HG02571 (cell line): ENCODE data around the gene ARSD.
"Not testable (repeated sequence)": the region's sequence is repeated elsewhere in the genome, so short reads cannot be mapped to it uniquely, and the experiment has no call there.

Source experiments
- ATAC-seq: cut with Tn5 transposase; IDR thresholded peaks from one replicate; pipeline ENCODE4 v1.9.1; 2021; ENCODE audit warnings: mild to moderate bottlenecking, moderate library complexity; ENCODE audit not compliant: unreplicated experiment

The ARSD gene

DNA sequence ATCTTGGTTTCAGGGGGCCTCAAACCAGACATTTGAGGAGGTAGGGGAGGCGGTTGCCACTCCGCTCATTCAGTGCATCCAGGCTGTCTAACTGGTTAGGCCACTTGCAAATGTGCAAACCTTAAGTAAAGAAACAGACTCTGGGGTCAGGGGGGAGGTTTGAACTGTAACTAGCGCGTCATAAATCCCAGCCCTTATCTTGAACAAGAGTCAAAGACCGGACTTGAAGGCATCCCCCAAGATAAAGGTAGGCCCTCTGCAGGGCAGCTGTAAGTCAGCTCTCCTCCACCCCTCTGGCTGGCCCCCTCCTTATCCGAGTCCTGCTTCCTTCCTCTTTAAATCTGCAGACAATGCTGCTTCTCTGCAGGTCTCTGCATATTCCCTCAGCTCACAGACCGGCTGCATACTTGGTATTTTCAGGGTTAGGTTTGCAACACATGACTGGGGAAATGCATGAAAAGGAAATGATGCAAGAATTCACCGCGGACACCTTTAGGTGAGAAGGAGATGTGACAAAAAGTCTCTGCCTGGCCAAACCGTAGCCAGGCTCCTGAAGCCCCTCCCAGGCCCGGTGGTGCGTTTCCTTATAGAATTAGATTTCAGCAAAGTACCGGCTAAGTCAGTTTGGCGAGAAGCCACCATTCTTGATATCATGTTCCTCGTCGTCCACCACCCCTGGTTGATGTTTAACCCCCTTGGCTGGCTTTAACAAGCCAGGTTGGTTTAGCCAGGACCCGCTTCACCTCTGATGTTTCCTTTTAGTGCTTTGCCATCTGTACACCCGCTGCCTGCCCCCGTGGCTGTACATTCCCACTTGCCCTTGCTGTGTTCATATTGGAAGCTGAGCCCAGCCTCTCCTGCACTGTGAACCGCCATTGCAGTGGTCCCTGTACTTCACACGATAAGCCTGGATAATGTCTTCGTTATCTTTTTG lies 31.2 kb downstream of the ARSD start:
- not testable (repeated sequence) for ATAC-seq

DNA sequence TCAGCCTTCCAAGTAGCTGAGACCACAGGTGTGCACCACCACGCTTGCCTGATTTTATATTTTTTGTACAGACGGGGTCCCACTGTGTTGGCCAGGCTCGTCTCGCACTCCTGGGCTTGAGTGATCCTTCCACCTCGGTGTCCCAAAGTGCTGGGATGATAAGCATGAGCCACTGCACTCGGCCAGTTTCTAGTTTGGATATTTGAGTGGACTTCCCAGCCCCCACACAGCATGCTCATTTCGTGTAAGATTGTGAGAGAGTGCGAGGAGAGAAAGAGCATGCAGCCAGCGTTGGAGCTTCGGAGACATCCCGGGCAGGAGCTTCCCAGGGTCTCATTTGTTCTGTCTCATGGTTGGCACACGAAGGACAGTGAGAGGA lies 31.8 kb downstream of the ARSD start:
- ATAC-seq = no peak

DNA sequence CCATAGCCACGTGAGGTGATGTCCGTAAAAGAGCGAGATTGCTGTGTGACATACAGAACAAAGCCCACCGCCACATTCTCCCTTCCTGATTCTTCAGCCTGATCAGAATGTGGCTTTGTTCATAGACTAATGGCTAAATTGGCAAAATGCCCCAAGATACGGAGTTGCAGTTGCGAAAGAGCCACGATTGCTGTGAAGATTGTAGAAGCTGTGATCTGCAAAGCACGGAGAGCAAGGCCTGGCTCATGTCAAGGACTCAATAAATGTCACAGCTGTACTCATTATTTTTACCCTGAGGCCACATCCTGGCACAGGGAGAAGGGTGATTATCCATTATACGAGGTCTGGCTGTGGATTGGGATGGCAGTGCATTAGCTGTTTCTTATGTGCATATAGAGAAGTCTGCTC lies 34.2 kb downstream of the ARSD start:
- no peak for ATAC-seq

DNA sequence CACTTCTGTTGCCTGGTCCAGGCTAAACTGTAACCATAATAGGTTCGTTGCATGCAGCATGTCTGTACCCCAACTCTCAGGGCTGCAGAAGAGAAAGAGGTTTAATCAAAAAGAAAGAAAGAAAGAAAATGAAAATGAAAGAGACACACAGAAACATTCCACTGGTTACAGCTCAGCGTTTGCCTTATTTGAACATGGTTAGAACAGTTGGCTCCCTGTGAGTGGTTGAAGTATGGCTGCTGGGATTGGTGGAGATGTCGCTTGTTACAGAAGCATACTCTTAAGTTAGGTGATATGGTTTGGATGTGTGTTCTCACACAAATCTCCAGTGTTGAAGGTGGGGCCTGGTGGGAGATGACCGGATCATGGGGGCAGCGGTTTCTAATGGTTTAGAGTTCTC lies 36.3 kb downstream of the ARSD start:
- ATAC-seq = no peak

DNA sequence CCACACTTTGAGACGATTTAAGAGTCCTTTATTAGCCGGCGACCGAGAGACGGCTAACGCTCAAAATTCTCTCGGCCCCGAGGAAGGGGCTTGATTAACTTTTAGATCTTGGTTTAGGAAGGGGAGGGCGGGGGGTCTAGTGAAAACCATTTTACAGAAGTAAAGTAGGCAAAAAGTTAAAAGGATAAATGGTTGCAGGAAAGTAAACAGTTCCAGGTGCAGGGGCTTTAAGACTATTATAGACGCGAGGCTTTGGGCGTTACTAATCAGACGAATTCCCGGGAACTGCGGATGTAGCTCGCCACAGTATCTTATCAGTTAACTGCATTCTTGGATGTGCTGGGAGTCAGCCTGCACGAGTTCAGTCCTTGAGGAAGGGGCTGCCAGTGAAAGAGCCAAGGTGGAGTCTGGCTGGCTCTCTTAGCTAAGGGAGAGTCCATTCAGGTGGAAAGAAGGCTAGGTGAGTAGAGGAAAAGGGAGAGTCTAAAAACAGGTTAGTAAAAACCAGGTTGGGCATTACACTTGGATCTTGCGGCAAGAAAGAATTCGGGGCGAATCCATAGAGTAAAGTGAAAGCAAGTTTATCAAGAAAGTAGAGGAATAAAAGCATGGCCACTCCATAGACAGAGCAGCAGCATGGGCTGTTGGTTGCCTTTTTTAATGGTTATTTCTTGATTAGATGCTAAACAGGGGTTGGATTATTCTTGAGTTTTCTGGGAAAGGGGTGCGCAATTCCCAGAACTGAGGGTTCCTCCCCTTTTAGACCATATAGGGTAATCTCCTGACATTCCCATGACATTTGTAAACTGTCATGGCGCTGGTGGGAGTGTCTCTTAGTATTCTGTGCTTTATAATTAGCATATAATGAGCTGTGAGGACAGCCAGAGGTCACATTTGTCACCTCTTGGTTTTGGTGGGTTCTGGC lies 38.3 kb downstream of the ARSD start:
- ATAC-seq = not testable (repeated sequence)

DNA sequence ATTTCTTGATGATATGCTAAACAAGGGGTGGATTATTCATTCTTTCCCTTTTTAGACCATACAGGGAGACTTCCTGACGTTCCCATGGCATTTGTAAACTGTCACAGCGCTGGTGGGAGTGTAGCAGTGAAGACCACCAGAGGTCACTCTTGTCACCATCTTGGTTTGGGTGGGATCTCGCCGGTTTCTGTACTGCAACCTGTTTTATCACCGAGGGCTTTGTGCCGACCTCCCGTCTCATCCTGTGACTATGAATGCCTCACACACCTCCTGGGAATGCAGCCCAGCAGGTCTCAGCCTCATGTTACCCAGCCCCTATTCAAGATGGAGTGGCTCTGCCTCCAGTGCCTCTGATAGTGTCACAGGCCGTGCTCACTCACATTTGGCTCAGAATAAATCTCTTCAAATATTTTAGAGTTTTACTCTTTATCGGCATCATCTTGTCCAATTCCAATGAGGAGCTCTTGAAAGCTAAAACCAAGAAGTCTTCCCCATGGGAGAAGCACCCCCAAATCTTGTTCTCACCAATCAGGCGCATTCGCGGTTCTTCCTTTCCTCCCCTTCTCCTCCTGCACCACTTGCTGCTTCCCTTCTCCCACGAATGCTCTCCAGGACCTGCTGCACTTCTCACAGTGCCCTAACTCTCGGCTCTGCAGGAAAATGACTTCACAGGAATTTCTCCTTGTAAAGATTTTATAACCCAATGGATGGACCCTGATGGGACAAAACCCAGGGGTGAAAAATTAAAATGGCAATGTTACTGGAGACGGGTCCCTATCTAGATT lies 39.2 kb downstream of the ARSD start:
- not testable (repeated sequence) for ATAC-seq

DNA sequence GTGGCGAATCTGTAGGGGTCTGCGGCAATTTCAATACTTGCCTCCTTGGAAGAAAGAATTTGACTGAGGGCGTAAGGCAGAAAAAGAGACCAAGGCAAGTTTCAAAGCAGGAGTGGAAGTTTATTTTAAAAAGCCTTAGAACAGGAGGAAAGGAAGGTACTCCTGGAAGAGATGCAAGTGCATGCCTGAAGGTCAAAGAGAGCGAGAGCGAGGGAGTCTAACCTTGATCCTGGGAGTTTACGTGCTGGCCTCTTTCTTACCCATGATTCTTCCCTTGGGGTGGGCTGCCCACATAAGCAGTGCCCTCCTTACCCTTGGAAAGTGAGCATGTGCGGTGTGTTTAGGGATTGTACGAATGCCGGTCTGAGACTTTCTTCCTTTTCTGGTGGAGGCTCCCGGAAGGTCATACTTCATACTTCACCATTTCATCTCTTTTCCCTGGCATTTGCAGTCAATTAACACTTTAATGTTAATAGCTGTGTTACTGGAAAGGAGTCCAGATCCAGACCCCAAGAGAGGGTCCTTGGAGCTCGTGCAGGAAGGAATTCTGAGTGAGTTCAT lies 40.0 kb downstream of the ARSD start:
- no peak for ATAC-seq

DNA sequence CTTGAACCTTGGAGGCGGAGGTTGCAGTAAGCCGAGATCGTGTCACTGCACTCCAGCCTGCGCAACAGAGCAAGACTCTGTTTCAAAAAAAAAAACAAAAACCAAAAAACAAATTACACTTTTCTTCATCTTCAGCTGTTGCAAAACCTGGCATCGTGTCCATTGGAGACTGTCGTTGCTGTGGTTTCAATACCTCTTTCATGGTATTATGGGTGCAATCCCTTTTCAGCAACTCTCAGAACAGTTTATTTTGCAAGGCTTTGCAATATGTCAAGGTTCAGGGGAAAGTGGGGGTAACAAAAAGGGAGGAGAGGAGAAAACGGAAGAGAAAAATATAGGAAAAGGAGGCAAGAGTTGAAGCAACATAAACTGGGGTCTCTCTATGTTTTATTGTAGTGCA lies 40.8 kb downstream of the ARSD start:
- no peak for ATAC-seq

DNA sequence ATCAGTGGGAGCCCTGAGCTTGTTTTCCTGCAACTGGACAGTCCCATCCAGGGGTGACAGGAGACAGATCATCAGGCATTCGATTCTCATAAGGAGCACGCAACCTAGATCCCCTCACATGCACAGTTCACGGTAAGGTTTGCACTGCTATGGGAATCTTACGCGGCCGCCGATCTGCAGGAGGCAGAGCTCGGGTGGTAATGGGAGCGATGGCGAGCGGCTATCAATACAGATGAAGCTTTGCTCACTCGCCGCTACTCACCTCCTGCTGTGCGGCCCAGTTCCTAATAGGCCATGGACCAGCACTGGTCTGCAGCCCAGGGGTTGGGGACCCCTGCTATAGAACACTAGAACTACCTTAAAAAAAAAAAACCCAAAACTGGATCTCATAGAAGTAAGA lies 45.4 kb downstream of the ARSD start:
- ATAC-seq = no peak

DNA sequence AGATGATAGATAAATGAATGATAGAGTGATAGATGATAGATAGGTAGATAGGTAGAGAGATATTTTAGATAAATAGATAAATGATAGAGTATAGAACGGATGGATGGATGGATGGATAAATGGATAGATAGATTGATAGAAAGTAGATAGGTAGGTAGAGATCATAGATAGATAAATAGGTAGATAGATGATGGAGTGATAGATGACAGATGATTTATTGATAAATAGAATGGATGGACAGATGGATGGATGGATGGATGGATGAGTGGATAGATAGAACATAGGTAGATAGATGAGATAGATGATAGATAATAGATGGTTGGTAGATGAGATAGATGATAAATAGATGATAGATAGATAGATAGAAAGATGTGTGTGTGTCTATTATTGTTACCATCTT lies 49.5 kb downstream of the ARSD start:
- no peak for ATAC-seq

DNA sequence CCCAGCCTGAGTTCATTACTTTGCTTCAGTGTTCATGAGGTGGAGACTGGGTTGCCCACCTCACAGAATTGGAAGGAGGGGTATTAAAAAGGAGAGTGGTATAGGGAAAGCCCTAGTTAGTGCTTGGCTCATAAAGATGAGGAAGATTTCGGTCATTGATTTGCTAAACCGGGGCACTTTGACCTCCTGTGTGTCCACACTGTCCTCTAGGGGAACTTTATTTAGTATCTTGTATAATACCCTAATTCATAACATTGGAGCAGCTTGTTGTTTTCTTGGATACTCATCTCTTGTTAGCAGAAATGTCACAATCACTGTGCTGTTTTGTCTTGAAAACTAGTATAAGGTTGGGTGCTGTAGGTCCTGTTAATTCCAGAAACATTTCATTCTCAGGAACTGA lies 50.6 kb downstream of the ARSD start:
- no peak for ATAC-seq

DNA sequence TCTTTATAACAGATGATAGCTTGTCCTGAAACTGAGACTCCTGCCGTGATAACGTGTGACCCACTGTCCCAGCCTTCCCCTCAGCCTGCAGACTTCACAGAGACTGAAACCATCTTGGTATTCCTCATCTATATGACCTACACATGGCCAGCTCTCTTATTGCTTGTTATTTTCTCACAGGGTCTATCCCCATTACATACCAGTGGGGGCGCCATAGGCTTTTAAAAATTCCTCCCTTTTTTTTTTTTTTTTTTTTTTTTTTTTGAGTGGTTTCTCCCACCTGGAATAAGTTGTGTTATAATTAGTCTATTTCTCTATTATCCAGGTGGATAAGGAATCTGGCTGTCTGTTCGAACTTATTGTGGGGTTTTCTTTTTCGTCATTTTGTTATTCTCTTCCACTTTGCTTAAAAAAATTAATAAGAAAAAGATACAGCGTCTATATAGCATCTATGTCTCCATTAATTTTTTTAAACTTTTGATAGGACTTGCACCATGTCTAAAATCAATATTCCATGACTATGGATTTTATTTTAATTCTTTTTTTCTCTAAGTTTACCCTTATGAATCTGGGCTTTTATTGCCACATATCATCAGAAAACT lies 53.2 kb downstream of the ARSD start:
- no peak for ATAC-seq

DNA sequence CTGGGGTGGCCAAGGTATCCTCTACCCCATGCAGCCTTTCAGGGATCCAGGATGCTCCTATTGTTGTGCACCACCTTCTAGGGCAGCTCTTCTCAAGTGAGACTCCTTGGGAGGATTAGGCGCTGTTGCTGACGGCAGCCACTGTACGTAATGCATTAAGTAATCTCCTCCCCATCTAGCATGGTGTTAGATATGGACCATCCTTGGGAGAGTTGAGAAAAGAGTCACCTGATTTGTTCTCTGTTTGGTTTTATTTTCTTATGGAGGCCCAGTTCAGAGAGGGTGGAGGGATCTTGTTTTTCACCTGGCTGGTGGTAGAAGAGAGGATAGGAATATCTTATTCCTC lies 54.0 kb downstream of the ARSD start:
- no peak for ATAC-seq

DNA sequence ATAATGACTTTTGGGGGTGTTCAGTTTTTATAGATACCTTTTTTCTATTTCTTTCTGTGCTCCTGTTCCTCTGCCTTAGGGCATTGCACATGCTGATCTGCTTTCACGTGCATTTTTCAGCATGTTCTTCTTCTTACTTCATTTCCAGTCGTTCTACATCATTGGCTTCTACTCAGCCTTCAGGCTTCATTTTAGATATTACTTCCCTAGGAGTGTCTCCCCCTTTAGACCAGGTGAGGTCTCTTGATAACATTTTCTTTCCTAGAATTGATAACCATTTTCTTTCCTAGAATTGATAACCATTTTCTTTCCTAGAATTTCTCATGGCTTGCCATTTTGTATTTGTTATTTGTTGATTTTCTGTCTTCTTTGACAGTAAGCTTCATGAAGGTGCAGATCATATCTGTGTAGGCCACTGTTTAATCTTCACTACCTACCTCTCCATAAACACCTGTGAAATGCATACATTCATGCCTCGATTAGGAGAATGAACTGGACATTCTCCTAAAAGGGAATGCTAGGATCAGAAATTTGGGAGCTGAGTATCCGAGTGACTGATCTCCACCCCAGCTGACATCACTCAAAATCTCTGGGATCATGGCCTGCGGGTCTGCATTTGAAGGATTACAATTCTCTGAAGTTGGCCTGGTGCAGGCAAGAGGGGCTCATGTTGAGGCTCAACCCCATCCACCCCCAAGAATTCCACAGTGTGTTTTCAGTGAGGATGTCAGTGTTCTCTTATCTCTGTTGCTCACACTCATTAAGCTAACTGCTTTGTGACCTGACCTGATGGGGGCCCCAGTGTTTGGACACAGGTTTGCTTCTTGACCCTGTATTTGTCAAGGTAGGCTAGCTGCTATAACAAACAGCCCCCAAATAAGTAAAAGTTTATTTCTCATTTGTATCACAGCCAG lies 54.7 kb downstream of the ARSD start:
- ATAC-seq = no peak

DNA sequence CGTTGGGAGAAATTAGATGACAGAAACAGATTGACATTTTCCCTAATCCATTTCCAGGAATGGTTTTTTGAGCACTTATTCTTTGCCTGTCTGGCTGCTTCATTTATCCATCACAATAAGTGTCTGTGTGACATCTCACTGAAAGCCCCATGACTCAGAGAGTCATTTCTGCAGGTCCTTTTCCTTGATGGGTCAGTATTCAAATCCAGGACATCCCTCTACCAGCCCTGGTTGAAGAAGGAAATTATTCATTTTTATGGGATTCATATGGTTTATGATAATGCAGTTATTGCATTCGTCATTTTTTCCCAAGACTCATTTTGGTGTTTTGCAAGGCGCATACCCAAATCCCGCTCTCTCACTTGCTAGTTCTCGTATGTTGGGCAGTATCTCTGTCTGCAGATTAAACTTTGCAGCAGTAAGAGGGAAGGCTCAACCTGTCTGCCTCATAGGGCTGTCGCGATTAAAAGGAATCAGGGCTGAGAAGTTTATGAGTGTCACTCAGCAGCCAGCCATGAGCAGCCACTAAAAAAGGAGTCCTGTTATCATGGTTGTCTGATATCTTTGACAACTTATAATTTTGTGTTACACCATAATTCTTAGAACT lies 56.4 kb downstream of the ARSD start:
- ATAC-seq = no peak

DNA sequence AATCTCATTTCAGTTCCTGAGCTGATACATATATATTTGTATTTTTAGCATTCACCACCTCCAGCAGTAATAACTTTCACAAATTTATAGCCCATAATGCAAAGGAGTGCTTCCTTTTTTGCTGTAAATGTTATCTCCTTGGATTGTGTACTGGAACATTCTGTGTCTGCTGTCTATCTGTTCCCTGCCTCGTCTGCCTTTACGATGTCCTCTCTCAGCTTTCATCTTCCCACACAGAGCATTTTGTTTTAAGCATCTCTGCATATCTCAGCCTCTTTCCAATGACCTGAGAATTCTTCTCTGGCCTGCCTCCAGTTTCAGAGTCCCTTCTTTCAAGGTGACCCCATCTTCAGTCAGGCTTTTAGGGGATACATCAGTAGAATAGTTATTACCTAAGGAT lies 57.3 kb downstream of the ARSD start:
- ATAC-seq = no peak

DNA sequence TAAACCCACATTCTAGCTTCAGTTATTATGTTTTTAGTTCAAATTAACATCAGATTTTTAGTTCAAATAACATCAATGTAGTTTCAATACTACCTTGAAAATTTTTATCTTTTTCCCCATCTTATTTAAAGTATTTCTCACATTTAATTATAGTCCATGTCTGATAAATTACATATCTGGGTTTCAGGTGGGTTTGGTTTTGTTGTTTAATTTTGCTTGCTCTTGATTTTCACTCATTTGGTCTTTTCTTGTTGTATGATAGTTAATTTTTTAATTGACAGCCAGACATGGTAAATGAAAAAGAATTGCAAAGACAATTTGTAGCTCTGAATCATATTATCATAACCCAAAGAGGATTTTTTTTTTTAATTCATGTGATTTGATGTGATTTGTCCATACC lies 58.5 kb downstream of the ARSD start:
- ATAC-seq = no peak

DNA sequence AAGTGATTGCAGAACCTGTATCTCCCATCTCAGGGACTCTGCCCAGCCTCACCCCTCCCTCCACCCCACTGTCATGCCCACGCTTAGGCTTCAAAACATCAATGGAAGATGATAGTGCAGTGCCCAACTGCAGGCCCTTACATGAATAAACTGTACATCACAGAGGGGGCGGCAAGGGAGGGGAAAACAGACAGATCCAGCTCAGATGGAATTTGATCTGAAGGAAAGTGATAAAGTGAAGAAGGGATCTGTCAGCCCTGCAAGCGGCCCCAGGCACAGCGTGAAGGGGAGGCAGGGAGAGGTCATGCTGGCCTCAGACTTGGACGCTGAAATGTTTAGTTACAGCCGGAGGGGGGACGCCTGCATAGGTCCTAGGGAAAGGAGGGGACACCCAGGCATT lies 61.9 kb downstream of the ARSD start:
- ATAC-seq = no peak

DNA sequence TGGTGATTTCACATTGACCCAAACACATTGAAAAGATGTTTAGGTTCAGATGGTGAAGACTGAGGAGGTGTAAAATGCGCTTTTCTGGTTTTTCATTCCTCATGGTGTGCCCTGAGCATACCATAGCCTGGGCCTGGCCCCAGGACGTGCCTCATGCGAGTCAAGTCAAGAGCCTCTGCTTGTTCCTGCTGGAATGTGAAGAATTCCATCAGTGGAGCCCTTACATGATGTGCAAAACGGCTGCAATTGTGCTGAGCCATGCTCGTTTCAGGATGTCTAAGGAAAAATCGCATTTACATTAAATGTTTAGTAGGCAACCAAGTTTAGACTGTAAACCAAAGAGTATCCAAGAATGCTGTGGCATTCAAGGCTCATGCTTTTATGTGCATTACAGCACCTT lies 65.5 kb downstream of the ARSD start:
- no peak for ATAC-seq
